Muscle layer of colon (tissue), 2 donors: ENCODE data around the gene ANKRD29.

ENCODE experiments used
- H3K27ac ChIP-seq: one replicate; pipeline ENCODE4 v1.7.0; 2013; ENCODE audit warnings: low read depth, mild to moderate bottlenecking, low read length, moderate library complexity
- H3K27me3 ChIP-seq, 2 donors: one replicate each; pipeline ENCODE4 v1.7.0; 2013; ENCODE audit warnings: low read length in 2 of 2, mild to moderate bottlenecking in 2 of 2; ENCODE audit not compliant: insufficient read depth in 2 of 2, control insufficient read depth in 1 of 2
- H3K36me3 ChIP-seq: one replicate; pipeline ENCODE4 v1.7.0; 2013; ENCODE audit warnings: mild to moderate bottlenecking, low read length; ENCODE audit not compliant: insufficient read depth
- H3K4me1 ChIP-seq: one replicate; pipeline ENCODE4 v1.7.0; 2013; ENCODE audit warnings: mild to moderate bottlenecking, low read length; ENCODE audit not compliant: insufficient read depth
- H3K4me3 ChIP-seq, 2 donors: one replicate each; pipeline ENCODE4 v1.7.0; 2013; ENCODE audit warnings: low read length in 2 of 2, low read depth in 1 of 2, mild to moderate bottlenecking in 1 of 2, moderate library complexity in 1 of 2
- H3K9ac ChIP-seq: one replicate; pipeline ENCODE4 v1.7.0; 2013; ENCODE audit warnings: low read length
- H3K9me3 ChIP-seq: one replicate; pipeline ENCODE4 v1.7.0; 2013; ENCODE audit warnings: mild to moderate bottlenecking, low read length
- donor health status: abdominal sarcoma.
- donor health status: Adenocarcinoma of cecum.

The ANKRD29 gene, protein sequence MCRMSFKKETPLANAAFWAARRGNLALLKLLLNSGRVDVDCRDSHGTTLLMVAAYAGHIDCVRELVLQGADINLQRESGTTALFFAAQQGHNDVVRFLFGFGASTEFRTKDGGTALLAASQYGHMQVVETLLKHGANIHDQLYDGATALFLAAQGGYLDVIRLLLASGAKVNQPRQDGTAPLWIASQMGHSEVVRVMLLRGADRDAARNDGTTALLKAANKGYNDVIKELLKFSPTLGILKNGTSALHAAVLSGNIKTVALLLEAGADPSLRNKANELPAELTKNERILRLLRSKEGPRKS

GRCh38 chr18:23662309-23663263 is at the start of gene ANKRD29:
ANKRD29 (minus strand) TSS chr18:23662911; CDS start chr18:23662730, 181 bp downstream.
- H3K9ac ChIP-seq = no peak within 1 kb of the TSS
- peaks cover 17 to 21% of the 10 kb centered on the region in 2 donors for H3K27me3 ChIP-seq
- H3K4me3 ChIP-seq = peak within 1 kb of the TSS; percentile 21 to 67
- H3K4me1 ChIP-seq = peaks cover 7% of the 10 kb centered on the region
- H3K27ac ChIP-seq = no peak within 1 kb of the TSS
- H3K9me3 ChIP-seq = no peaks in the 10 kb centered on the region
- no peaks in the 10 kb centered on the region for H3K36me3 ChIP-seq

DNA sequence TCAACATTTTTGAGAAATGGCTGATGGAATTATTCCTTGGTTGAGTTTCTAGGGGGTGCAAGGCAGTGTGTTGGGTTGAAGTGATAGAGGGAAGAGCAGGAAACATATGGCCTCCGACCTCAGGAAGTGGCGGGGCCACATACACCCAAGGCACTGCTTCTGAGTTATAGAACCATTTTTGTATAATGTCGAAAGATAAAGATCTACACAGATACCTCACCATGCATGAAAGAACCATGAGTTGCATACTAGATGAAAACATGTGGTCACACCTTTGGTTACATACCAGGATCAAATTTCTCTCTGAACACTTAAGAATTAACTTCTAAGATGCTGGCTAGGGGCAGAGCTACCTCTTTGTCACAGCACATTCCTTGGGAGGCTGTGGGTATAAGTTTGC is 49.7 kb upstream of the ANKRD29 start:
- no peaks in the 10 kb centered on the region for H3K9me3 ChIP-seq
- H3K27me3 ChIP-seq = no peaks in the 10 kb centered on the region
- H3K27ac ChIP-seq = no peak overlapping the region
- H3K36me3 ChIP-seq = no peaks in the 10 kb centered on the region
- H3K4me3 ChIP-seq = no peak overlapping the region
- H3K4me1 ChIP-seq = no peaks in the 10 kb centered on the region
- no peak overlapping the region for H3K9ac ChIP-seq

GRCh38 chr18:23711426-23711825 is 48.7 kb upstream of the ANKRD29 start:
- no peaks in the 10 kb centered on the region for H3K4me1 ChIP-seq
- H3K9ac ChIP-seq = no peak overlapping the region
- H3K9me3 ChIP-seq = no peaks in the 10 kb centered on the region
- H3K4me3 ChIP-seq = no peak overlapping the region
- H3K27ac ChIP-seq = no peak overlapping the region
- no peaks in the 10 kb centered on the region for H3K36me3 ChIP-seq
- H3K27me3 ChIP-seq = no peaks in the 10 kb centered on the region

DNA sequence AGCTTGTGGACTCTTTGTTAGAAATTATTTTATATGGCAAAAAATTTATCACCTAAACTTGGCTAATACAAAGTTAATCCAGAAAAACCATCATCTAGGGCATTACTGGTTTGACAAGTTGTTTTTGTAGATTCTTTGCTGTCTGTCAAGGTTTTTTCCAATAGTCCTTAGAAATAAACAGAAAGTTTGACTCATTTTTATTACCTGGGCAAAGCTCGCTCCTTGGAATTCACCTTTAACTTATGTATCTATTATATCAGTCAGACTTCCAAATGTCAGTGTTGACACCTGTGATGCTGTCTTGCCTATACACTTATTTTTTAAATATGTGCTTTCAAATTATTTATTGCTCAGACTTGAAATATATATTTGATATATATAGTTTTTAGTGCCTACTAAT is 48.2 kb upstream of the ANKRD29 start:
- H3K4me1 ChIP-seq = no peaks in the 10 kb centered on the region
- H3K9me3 ChIP-seq = no peaks in the 10 kb centered on the region
- H3K27me3 ChIP-seq = no peaks in the 10 kb centered on the region
- no peak overlapping the region for H3K9ac ChIP-seq
- no peaks in the 10 kb centered on the region for H3K36me3 ChIP-seq
- H3K27ac ChIP-seq = no peak overlapping the region
- H3K4me3 ChIP-seq = no peak overlapping the region

DNA sequence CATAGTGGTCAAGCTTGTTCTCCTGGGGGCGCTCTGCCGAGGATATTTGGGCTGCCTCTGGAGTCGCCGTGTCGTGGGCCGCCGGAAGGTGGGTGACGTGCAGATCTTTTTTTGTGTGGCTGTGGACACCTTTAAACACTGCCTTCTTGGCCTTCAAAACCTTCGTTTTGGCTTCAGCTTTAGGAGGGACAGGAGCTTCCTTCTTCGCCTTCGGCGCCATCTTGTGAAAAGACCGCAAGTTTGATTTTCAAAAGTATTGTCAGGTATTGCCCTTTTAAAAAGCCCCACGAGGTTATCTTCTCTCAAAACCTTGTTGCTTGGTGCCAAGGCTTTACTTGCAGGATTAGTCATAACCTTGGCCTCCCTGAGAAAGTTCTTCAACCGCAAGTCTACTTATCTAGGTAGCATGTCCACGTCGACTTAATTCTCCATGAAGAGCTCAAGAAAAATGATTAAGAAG is 47.4 kb upstream of the ANKRD29 start:
- H3K27me3 ChIP-seq = no peaks in the 10 kb centered on the region
- no peaks in the 10 kb centered on the region for H3K9me3 ChIP-seq
- H3K27ac ChIP-seq = no peak overlapping the region
- H3K9ac ChIP-seq = no peak overlapping the region
- H3K4me3 ChIP-seq = no peak overlapping the region
- no peaks in the 10 kb centered on the region for H3K4me1 ChIP-seq
- no peaks in the 10 kb centered on the region for H3K36me3 ChIP-seq

- Histone ChIP-seq H3K9me3 (no peaks in the 10 kb centered on the region), H3K4me1 (no peaks in the 10 kb centered on the region), H3K27ac (no peak overlapping the region), H3K4me3 (no peak overlapping the region), H3K36me3 (no peaks in the 10 kb centered on the region), H3K9ac (no peak overlapping the region), H3K27me3 (peaks cover 0 to 4% of the 10 kb centered on the region in 2 donors)
Measured at GRCh38 chr18:23706971-23707640, 44.4 kb upstream of the ANKRD29 start.

DNA sequence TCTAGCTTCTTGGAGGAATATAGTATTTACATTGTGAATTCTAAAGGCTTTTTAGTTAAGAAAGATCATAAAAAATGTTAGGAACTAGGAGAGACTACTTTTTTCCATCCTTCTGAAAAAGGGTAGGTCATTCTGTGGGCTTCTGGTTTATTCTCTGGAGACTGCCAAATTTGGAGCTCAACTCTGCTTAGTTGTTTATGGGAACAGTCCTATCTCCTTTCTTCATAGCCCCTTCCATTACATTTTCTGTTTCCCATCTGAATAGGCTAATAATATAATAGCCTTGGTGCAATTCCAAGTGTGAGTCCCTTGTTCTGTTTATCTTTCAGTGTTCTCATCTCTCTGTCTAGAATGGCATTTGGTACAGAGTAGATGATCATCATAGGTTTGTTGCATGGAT is 42.1 kb upstream of the ANKRD29 start:
- H3K9ac ChIP-seq = no peak overlapping the region
- H3K4me1 ChIP-seq = no peaks in the 10 kb centered on the region
- peaks cover 0 to 4% of the 10 kb centered on the region in 2 donors for H3K27me3 ChIP-seq
- no peaks in the 10 kb centered on the region for H3K36me3 ChIP-seq
- no peaks in the 10 kb centered on the region for H3K9me3 ChIP-seq
- no peak overlapping the region for H3K4me3 ChIP-seq
- no peak overlapping the region for H3K27ac ChIP-seq

- Histone ChIP-seq H3K4me1 (no peaks in the 10 kb centered on the region), H3K27ac (no peak overlapping the region), H3K9me3 (no peaks in the 10 kb centered on the region), H3K27me3 (peaks cover 0 to 4% of the 10 kb centered on the region in 2 donors), H3K9ac (no peak overlapping the region), H3K36me3 (no peaks in the 10 kb centered on the region), H3K4me3 (no peak overlapping the region)
Measured at GRCh38 chr18:23703987-23704384, 41.3 kb upstream of the ANKRD29 start.

GRCh38 chr18:23703057-23703986 is 40.6 kb upstream of the ANKRD29 start:
- Histone ChIP-seq H3K27me3 (peaks cover 0 to 4% of the 10 kb centered on the region in 2 donors), H3K36me3 (no peaks in the 10 kb centered on the region), H3K9ac (no peak overlapping the region), H3K9me3 (no peaks in the 10 kb centered on the region), H3K4me1 (no peaks in the 10 kb centered on the region), H3K4me3 (no peak overlapping the region), H3K27ac (no peak overlapping the region)

DNA sequence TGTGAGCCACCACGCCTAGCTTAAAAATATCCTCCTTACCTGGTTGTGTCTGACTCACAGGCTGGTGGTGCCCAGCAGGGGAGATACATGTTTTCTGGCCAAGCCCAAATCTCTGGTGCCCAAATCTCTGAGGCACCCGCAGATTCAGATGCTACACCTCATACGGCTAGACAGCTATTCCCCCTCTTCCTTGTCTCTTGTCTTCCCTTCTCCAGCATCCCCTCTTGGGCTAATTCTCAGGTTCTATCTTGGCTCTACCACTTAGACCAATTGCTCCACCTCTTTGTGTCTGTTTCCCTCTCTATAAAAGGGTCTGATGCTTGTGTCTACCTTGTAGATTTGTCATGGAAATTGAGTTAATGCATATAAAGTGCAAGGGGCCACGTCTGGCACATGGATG is 39.9 kb upstream of the ANKRD29 start:
- Histone ChIP-seq H3K27me3 (peaks cover 0 to 4% of the 10 kb centered on the region in 2 donors), H3K36me3 (no peaks in the 10 kb centered on the region), H3K4me1 (no peaks in the 10 kb centered on the region), H3K9ac (no peak overlapping the region), H3K27ac (no peak overlapping the region), H3K9me3 (no peaks in the 10 kb centered on the region), H3K4me3 (no peak overlapping the region)
